GM23338 (cell line): Measurements from ENCODE around the gene MAP3K14. TPM values are rescaled to one million over a fixed set of nuclear protein-coding genes. Genes with fewer than 3 reads are reported as not detected.

Source experiments
- ATAC-seq: fragments of 200-7000 bp; cut with Tn5 transposase; 3 replicates; pipeline ENCODE4 v1.9.1; 2020
- DNase-seq: peaks from one replicate; pipeline ENCODE4 v3.0.0-alpha.2; 2015; ENCODE audit warnings: low spot score
- H2AFZ ChIP-seq: fragments of 200-600 bp; sonication (generic); 2 replicates; pipeline ENCODE4 v1.8.0; 2016; ENCODE audit warnings: antibody characterized with exemption, mild to moderate bottlenecking, moderate library complexity
- H3F3A ChIP-seq: fragments of 200-600 bp; sonication (generic); replicated peaks from 2 replicates; pipeline ENCODE4 v1.8.0; 2017; ENCODE audit warnings: antibody characterized with exemption, mixed run types, low read depth
- H3K27ac ChIP-seq: fragments of 200-600 bp; sonication (generic); 2 replicates; pipeline ENCODE4 v1.6.1; 2016; ENCODE audit warnings: low read depth
- H3K27me3 ChIP-seq: fragments of 200-600 bp; sonication (generic); 2 replicates; pipeline ENCODE4 v1.8.0; 2016; ENCODE audit warnings: mild to moderate bottlenecking, mixed run types, moderate library complexity; ENCODE audit not compliant: insufficient read depth
- H3K36me3 ChIP-seq: fragments of 200-600 bp; sonication (generic); 2 replicates; pipeline ENCODE4 v1.8.0; 2016; ENCODE audit warnings: mild to moderate bottlenecking; ENCODE audit not compliant: insufficient read depth
- H3K4me1 ChIP-seq: fragments of 200-600 bp; sonication (generic); 2 replicates; pipeline ENCODE4 v1.8.0; 2016; ENCODE audit warnings: mild to moderate bottlenecking, moderate library complexity; ENCODE audit not compliant: insufficient read depth
- H3K4me2 ChIP-seq: fragments of 200-600 bp; sonication (generic); 2 replicates; pipeline ENCODE4 v1.7.1; 2017; ENCODE audit warnings: mixed run types
- H3K4me3 ChIP-seq: fragments of 200-600 bp; sonication (generic); 2 replicates; pipeline ENCODE4 v1.6.1; 2016; ENCODE audit warnings: mixed run types
- H3K79me2 ChIP-seq: fragments of 200-600 bp; sonication (generic); replicated peaks from 2 replicates; pipeline ENCODE4 v1.8.0; 2017; ENCODE audit warnings: mild to moderate bottlenecking; ENCODE audit not compliant: insufficient read depth
- H3K9me2 ChIP-seq: fragments of 200-600 bp; sonication (generic); 2 replicates; pipeline ENCODE4 v1.8.0; 2017; ENCODE audit not compliant: insufficient read depth
- H4K20me1 ChIP-seq: fragments of 200-600 bp; sonication (generic); replicated peaks from 2 replicates; pipeline ENCODE4 v1.8.0; 2017; ENCODE audit warnings: mild to moderate bottlenecking; ENCODE audit not compliant: insufficient read depth
- H3K27ac Mint-ChIP-seq: 2 replicates; pipeline ENCODE4 v1.8.0; 2020; ENCODE audit warnings: inconsistent platforms, mild to moderate bottlenecking, moderate library complexity, mixed read lengths
- H3K27me3 Mint-ChIP-seq: 3 replicates; pipeline ENCODE4 v1.8.0; 2022; ENCODE audit warnings: low read depth, mild to moderate bottlenecking, moderate library complexity, mixed read lengths, inconsistent platforms; ENCODE audit not compliant: insufficient read depth, poor library complexity
- H3K36me3 Mint-ChIP-seq: 3 replicates; pipeline ENCODE4 v1.8.0; 2021; ENCODE audit warnings: low read depth, mild to moderate bottlenecking, inconsistent platforms, moderate library complexity, mixed read lengths
- H3K4me1 Mint-ChIP-seq: 3 replicates; pipeline ENCODE4 v1.8.0; 2020; ENCODE audit warnings: mild to moderate bottlenecking, inconsistent platforms, mixed read lengths
- H3K4me3 Mint-ChIP-seq: 3 replicates; pipeline ENCODE4 v1.8.0; 2021; ENCODE audit warnings: moderate library complexity, mild to moderate bottlenecking, inconsistent platforms, mixed read lengths
- H3K9me3 Mint-ChIP-seq: 3 replicates; pipeline ENCODE4 v1.8.0; 2020; ENCODE audit warnings: moderate library complexity, mild to moderate bottlenecking, inconsistent platforms, mixed read lengths
- ETS1 ChIP-seq: IDR thresholded peaks from 2 replicates; pipeline ENCODE4 v1.6.1; 2016; ENCODE audit warnings: antibody characterized with exemption
- EZH2phosphoT487 ChIP-seq: fragments of 200-600 bp; sonication (generic); IDR thresholded peaks from one replicate; pipeline ENCODE4 v1.8.1; 2018; ENCODE audit warnings: antibody characterized with exemption; ENCODE audit not compliant: unreplicated experiment
- NANOG ChIP-seq: IDR thresholded peaks from 2 replicates; pipeline ENCODE4 v1.6.1; 2016; ENCODE audit warnings: antibody characterized with exemption, borderline replicate concordance
- POLR2AphosphoS5 ChIP-seq: IDR thresholded peaks from 2 replicates; pipeline ENCODE4 v1.6.1; 2016; ENCODE audit warnings: antibody characterized with exemption, low read depth
- REST ChIP-seq: IDR thresholded peaks from one replicate; pipeline ENCODE4 v1.6.1; 2018; ENCODE audit warnings: antibody characterized with exemption; ENCODE audit not compliant: unreplicated experiment
- STAT1 ChIP-seq: IDR thresholded peaks from one replicate; pipeline ENCODE4 v1.6.1; 2016; ENCODE audit warnings: antibody characterized with exemption; ENCODE audit not compliant: unreplicated experiment
- ZNF462 ChIP-seq: fragments of 250-450 bp; sonication (Bioruptor Pico); IDR thresholded peaks from 2 replicates; pipeline ENCODE4 v1.5.0; 2020; ENCODE audit warnings: mild to moderate bottlenecking, moderate library complexity
- polyA plus RNA-seq: library from polyadenylated mRNA; unstranded; fragments of >200 nt; fragmentation: Nextera tagmentation; extraction: Ambion mirVana; gene quantifications from 2 replicates; pipeline ENCODE4 v1.2.1, GENCODE V29; 2016
- total RNA-seq: library from RNA; depleted of rRNA; stranded (reverse); fragments of >200 nt; shearing (Covaris generic); gene quantifications from 2 replicates; pipeline ENCODE4 v1.2.3, GENCODE V29; 2014

Gene MAP3K14
- total and polyA plus RNA-seq, 2 experiments from 2014 or later: 1.3 to 4.9 TPM

- no peak for TF ChIP-seq ZNF462 (CRISPR knock-in tag)
- no peak for TF ChIP-seq ETS1
Observed at GRCh38 chr17:45342871-45343526, 26.2 kb upstream of the MAP3K14 start (continued).

- Histone ChIP-seq H4K20me1 (no peaks in the 10 kb centered on the region), H3F3A (no peaks in the 10 kb centered on the region; the same call in 1 of the 2 replicates), H3K27me3 (no peaks in the 10 kb centered on the region), H3K4me2 (peak overlapping the region; percentile 61), H3K27ac (no peak overlapping the region), H3K4me3 (peak overlapping the region; percentile 3; the same call in 1 of the 2 replicates), H2AFZ (peak overlapping the region; percentile 85), H3K9me2 (no peaks in the 10 kb centered on the region), H3K79me2 (no peaks in the 10 kb centered on the region), H3K36me3 (no peaks in the 10 kb centered on the region), H3K4me1 (peaks cover 14% of the 10 kb centered on the region)
- H3K36me3 Mint-ChIP-seq: no peaks in the 10 kb centered on the region; the same call in 2 of the 3 replicates
- H3K9me3 Mint-ChIP-seq: peaks cover 3% of the 10 kb centered on the region; the same call in 2 of the 3 replicates
- peaks cover 12% of the 10 kb centered on the region for H3K4me1 Mint-ChIP-seq
- H3K27ac Mint-ChIP-seq: no peak overlapping the region
- ATAC-seq (0 out of 3 replicates have a peak, but pooled peaks have one; percentile 6), DNase-seq (no peak)
- H3K4me3 Mint-ChIP-seq: no peak overlapping the region
- peaks cover 5% of the 10 kb centered on the region for H3K27me3 Mint-ChIP-seq
- TF ChIP-seq STAT1 (no peak), EZH2phosphoT487 (no peak), REST (no peak), ETS1 (no peak), POLR2AphosphoS5 (no peak), NANOG (no peak)
Observed at GRCh38 chr17:45342306-45342705, 25.5 kb upstream of the MAP3K14 start.
